H7 (cell line): Measurements from ENCODE around the gene PJA2. TPM values are rescaled to one million over a fixed set of nuclear protein-coding genes. Genes with fewer than 3 reads are reported as not detected.

Experiments
- DNase-seq: peaks from one replicate; pipeline ENCODE4 v3.0.0; 2012
- H3K27me3 ChIP-seq: 2 replicates; pipeline ENCODE4 v1.6.0; 2011; ENCODE audit warnings: mild to moderate bottlenecking, low read length; ENCODE audit not compliant: control insufficient read depth, insufficient read depth
- H3K36me3 ChIP-seq: replicated peaks from 2 replicates; pipeline ENCODE4 v1.5.1; 2011; ENCODE audit warnings: low read length; ENCODE audit not compliant: control insufficient read depth, insufficient read depth
- H3K4me3 ChIP-seq: 2 replicates; pipeline ENCODE4 v1.5.1; 2011; ENCODE audit warnings: low read depth, mild to moderate bottlenecking, control low read depth, low read length, moderate library complexity; ENCODE audit not compliant: insufficient read depth
- total RNA-seq: library from RNA; depleted of rRNA; stranded (reverse); fragments of >200 nt; shearing (Covaris generic); gene quantifications from 2 replicates; pipeline ENCODE4 v1.2.3, GENCODE V29; 2014

Gene PJA2
- total RNA-seq, 1 experiment from 2014 or later: 48.0 TPM

DNA sequence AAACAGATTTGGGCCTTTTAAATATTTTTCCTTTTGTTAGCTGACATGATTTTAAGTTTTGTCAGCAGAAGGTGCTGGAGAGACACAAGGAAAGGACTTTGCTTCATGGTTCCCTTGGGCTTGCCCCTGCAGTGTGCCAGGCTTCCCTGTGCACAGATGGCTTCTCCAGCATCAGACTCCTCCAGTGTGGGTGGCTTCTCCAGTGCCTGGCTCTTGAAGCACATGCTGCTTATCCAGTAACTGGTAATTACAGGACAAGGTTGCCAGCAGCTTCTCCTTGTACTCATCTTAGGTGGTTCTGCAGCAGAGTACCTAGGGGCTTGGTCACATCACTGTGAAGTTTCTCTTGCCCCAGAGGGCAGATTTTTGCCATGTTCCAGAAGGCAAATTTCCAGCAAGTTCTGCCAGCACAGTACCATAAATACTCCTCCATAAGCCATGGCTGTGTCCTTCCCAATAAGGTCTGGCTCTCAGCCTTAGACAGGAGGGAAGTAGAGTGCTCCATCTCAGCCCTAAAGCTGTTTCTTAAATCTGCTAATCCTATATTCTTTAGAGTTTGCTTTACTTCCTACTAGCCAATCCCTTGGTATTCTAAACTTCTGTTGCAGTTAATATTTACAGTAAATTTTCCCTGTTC, 62.4 kb downstream of the PJA2 start:
- no peak overlapping the region for H3K4me3 ChIP-seq
- H3K27me3 ChIP-seq: no peaks in the 10 kb centered on the region
- DNase-seq: no peak
- H3K36me3 ChIP-seq: peaks cover 6% of the 10 kb centered on the region

DNA sequence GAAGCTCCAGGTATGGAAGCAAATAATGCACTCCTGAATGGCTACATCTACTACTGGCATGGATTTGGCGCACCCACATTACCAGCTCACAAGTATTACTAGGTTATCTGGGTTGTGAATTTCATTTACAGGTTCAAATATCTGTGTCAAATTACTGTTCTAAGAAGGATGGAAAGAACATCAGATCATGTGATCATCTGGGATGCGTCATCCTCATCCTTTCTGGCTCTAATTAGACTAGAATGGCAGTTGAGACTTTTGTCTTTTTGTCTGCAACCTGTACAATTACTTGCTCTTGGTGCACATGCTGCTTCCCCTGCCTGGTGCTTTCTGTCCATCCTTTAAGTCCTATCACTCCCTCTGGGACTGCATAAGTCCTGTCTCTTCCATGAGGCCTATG, 64.1 kb downstream of the PJA2 start:
- H3K36me3 ChIP-seq: peaks cover 6% of the 10 kb centered on the region
- H3K4me3 ChIP-seq: no peak overlapping the region
- H3K27me3 ChIP-seq: no peaks in the 10 kb centered on the region

DNA sequence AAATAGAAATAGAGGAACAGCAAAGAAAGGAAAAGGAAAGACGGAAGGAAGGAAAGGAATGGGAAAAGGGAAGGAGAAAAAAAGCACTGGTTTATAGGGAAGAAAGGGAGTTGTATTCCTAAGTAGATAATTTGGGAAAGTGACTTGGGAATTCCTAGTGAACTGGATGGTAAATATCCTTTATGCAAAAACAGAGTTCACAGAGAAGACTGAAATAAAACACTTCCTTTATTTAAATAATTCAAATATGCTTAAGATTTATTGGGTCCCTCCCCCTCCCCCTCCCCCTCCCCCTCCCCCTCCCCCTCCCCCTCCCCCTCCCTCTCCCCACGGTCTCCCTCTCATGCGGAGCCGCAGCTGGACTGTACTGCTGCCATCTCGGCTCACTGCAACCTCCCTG, 69.4 kb downstream of the PJA2 start:
- Histone ChIP-seq H3K27me3 (no peaks in the 10 kb centered on the region), H3K4me3 (no peak overlapping the region), H3K36me3 (peaks cover 5% of the 10 kb centered on the region)
- DNase-seq: no peak

More for the DNA sequence above, 64.1 kb downstream of the PJA2 start:
- DNase-seq: no peak

DNA sequence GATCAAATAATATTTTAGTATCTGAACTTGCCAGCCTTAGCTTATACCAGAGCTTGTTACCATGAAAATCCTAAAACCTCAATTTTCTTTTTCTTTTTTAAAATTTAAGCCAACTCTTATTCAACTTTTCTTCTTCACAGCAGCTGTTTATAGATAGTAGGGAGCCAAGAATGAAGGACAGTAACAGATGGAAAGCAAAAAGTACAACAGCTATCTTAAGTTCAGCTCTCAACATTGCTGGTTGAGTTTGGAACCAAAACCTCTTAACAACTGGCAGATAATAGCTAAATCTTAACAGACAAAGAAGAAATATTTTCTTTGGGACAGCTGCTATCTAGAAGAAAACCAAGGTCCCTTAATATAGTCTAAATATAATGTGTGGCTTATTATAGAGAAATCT, 74.7 kb downstream of the PJA2 start:
- no peaks in the 10 kb centered on the region; the same call in 1 of the 2 replicates for H3K36me3 ChIP-seq
- H3K27me3 ChIP-seq: no peaks in the 10 kb centered on the region
- H3K4me3 ChIP-seq: no peak overlapping the region
- no peak for DNase-seq

DNA sequence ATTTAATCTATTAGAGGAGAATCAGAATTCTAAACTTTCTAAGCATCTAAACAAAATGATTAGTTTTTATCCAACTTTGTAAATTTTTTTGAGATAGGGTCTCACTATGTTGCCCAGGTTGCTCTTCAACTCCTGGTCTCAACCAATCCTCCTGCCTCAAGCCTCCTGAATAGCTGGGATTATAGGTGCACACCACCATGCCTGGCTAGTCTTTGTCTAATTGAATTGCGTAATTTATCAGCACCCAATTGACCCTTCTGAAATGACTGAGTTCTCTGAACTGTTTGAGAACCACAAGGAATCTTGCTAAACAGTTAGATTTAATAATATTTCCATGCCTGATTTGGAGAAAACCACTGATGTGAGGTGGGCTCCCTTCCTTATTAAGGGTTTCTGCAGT, 75.7 kb downstream of the PJA2 start:
- Histone ChIP-seq H3K4me3 (no peak overlapping the region), H3K27me3 (no peaks in the 10 kb centered on the region), H3K36me3 (no peaks in the 10 kb centered on the region; the same call in 1 of the 2 replicates)
- no peak for DNase-seq

DNA sequence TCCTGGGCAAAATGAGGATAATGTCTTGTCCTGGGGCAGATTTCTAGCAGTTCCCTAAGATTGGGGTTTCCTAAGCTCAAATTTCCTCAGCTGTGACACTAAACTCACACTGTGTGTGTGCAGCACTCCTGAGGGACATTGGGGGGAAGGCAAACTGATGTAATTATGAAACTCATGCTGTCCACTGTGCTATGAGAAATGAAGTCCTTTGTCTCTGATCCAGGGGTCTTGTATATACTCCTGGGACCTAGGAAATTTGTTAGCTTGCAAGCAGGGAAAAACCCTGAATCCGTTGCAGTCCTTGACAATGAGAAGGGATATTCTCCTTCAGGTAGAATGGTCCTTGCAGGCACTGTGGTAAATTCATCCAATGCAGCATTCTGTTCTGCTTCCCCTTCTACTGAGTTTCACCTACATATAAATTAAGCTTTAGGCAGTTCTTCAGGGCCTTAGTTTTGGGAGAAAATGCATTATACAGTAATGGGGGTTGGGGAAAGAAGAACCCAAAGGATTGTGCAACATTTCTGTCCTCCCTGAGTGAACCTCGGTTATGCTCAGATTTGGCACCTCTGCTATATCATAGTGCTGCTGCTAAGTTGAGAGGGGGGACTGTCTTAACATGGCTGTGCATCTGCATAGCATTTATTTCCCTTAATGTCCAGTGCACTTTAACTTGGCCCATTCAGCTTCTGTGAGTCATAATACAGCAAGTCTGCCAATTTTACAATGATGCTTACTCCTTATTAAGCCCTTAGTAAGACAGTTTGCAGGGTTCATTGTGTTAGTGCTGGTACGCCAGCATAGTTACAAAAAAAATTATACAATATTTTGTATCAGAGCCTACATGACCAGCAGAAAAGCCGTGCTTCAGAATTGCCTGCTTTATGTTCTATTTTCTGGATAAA, 80.2 kb downstream of the PJA2 start:
- no peak for DNase-seq

DNA sequence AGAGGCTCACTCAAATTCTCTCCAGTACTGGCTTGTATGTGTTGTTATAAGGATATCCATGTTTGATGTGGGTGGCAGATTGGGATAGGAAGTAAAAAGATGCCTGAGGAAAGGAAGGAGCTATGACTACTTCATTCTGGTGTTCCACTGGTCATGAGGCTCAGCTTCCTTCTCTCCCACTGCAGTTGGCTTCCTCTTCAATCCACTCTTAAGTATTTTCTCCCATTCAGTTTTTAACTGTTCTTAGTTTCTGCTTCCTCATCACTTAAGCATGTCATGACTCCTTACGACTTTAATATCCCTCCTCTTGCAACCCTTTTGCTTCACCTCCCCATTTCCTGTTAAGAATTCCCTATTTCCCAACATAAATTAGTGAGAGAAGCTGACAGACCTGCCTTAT, 81.1 kb downstream of the PJA2 start:
- no peak overlapping the region for H3K4me3 ChIP-seq
- DNase-seq: no peak
- no peaks in the 10 kb centered on the region for H3K27me3 ChIP-seq
- no peaks in the 10 kb centered on the region for H3K36me3 ChIP-seq

More for the DNA sequence above, 80.2 kb downstream of the PJA2 start:
- Histone ChIP-seq H3K4me3 (no peak overlapping the region), H3K27me3 (no peaks in the 10 kb centered on the region), H3K36me3 (no peaks in the 10 kb centered on the region)

DNA sequence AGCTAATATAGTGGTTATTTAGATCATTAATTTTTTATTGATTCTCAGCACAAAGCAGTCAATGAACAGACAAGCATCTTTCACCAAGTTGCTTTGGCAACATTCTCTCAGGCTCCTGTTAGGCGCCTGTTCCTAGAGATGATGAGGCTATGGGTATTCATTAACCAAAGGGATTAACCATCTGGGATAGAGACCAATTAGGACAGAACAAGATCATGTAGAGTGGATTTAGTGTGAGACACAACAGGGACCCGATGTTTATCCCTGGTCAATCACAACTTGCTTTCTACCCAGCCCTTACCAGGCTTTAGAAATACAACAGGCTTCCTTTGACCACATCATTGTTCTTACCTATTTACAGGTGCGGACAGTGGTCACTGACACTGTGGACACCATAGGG, 82.2 kb downstream of the PJA2 start:
- Histone ChIP-seq H3K4me3 (no peak overlapping the region), H3K27me3 (no peaks in the 10 kb centered on the region), H3K36me3 (no peaks in the 10 kb centered on the region)
- no peak for DNase-seq

DNA sequence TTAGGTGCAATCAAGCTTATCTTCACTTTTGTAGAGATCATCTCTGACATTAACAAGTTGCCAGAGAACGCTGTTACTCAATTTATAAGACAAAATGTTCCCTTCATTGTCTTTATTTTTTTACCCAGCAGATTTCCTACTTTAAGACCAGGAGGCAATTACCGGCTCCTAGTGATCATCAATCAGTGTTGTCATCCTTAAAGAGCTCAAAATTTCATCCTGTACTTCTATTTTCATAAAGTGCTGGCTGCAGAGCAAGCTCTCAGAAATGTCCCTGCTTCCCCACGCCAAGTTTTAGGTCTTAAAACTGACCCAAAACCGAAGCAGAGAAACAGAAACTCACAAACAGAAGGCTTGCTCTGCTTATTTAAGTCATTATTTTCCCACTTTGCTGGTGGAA, 82.9 kb downstream of the PJA2 start:
- Histone ChIP-seq H3K36me3 (no peaks in the 10 kb centered on the region), H3K4me3 (no peak overlapping the region), H3K27me3 (no peaks in the 10 kb centered on the region)
- no peak for DNase-seq

DNA sequence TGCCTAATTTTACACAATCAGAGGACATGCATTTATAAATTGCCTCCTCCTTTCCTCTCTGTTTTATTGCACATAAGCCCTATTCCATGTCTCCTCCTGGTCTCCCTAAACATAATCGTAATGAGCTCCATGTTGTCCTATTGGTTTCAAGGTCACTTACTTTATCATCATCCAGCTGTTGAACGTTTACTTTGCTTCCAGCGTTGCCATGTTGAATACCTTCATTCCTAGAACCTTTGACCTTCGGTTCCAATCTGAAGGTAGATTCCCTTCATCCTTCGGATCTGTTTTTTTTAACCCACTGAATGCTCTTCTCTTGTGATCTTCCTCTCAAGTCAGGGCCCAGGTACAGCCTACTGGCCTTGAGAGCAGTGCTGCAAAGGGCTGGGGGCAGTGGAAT, 84.3 kb downstream of the PJA2 start:
- H3K27me3 ChIP-seq: no peaks in the 10 kb centered on the region
- no peaks in the 10 kb centered on the region for H3K36me3 ChIP-seq
- no peak overlapping the region for H3K4me3 ChIP-seq
- DNase-seq: no peak

DNA sequence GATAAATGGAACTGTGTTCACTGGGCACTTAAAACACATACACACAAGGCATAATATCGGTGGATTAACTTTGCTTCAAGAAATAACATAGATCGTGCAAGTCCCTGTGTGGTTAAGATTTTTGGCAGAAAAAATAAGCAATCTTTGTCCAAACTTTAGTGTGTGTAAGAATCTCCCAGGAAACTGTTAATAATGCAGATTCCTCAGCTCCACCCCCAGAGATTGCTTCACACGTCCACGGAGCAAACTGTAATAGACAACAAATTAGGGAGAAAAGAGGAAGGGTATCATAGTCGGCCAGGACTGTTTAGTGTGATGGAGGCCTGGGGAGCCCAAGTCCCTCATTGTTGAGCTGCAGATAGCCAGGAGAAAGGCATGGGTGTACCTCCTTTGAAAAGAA, 84.8 kb downstream of the PJA2 start:
- no peaks in the 10 kb centered on the region for H3K36me3 ChIP-seq
- no peak for DNase-seq
- no peaks in the 10 kb centered on the region for H3K27me3 ChIP-seq
- H3K4me3 ChIP-seq: no peak overlapping the region

DNA sequence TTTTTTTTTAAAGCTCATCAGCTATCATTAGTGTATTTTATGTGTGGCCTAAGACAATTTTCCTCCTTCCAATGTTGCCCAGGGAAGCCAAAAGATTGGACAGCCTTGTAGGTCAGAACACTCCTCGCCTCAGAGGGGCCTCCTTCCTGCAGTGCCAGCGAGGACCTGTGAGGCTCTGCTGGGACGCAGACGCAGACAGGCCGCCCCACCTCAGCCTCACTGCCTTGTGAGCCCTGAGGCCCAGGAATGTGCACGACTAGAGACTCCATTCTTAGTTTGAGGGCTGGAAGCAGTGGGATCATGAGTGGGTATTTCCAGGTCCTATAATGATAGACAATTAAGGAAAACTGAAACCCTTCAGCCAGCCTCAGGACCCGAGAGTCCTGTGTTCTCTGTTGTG, 85.4 kb downstream of the PJA2 start:
- Histone ChIP-seq H3K27me3 (no peaks in the 10 kb centered on the region), H3K4me3 (no peak overlapping the region), H3K36me3 (no peaks in the 10 kb centered on the region)
- peak; percentile 30 for DNase-seq

DNA sequence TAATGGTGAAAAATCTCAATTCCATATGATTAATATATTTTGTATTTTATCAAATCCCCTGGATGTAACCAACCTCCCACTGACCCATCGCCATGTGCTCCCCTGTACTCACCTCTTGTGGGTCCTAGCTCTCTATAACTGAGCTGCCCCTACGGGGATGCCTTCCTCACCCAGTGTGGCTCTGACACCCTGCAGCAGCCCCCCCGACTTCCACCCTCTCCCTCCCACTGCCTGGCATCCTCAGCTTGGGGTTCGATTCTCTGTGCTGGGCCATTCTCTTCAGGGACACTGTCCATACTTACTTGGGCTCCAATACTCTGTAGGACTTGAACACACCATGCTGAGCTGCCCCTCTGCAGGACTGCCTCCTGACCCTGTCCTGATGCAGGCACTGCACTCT, 87.1 kb downstream of the PJA2 start:
- Histone ChIP-seq H3K4me3 (no peak overlapping the region), H3K36me3 (no peaks in the 10 kb centered on the region), H3K27me3 (no peaks in the 10 kb centered on the region)
- no peak for DNase-seq

DNA sequence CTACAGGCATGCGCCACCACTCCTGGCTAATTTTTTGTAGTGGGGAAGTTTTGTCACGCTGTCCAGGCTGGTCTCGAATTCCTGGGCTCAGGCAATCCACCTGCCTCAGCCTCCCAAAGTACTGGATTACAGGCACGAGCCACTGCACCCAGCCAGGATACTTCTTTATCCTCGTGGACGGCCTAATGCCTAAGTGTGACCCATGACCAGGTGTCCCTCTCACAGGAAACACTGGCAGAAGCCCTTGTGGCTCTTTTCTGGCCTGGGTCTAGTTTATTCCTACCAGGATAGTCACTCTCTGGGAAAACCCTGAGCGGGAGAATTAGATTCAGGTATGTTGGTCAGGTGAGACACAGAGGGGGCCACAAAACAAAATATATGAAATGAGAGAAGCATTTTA, 90.4 kb downstream of the PJA2 start:
- DNase-seq: no peak
- Histone ChIP-seq H3K27me3 (no peaks in the 10 kb centered on the region), H3K4me3 (no peak overlapping the region), H3K36me3 (no peaks in the 10 kb centered on the region)

DNA sequence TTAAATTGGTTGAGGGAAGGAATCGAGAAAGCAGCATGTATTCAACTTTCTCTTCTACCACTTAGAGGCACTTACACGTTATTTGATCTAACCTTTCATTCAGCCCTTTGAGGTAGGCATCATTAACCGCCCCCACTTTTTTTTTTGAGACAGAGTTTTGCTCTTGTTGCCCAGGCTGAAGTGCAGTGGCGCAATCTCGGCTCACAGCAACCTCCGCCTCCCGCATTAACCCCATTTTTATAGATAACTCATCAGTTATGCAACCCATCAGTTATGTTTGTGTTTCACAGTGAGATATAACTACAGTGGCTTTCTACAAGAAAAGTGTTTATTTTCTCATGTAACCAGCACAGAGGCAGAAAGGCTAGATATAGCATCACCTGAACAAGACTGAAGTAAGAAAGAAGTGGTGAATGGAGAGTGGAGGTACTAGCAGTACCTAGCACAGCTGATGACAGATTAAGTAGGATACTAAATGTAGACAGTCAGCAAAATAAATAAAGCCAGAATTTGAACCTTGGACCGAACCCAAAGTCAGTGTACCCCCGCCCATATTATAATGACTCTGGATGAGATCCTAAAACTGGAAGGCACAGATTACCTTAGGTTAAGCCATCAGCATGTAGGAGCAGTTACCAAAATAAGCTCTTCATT, 91.2 kb downstream of the PJA2 start:
- no peak for DNase-seq
- H3K4me3 ChIP-seq: no peak overlapping the region
- H3K36me3 ChIP-seq: no peaks in the 10 kb centered on the region
- H3K27me3 ChIP-seq: no peaks in the 10 kb centered on the region
